GM21367 (cell line): ENCODE data around the gene CPAMD8.
"Not testable (repeated sequence)": the region's sequence is repeated elsewhere in the genome, so short reads cannot be mapped to it uniquely, and the experiment has no call there.

ENCODE experiments used
- ATAC-seq: cut with Tn5 transposase; IDR thresholded peaks from one replicate; pipeline ENCODE4 v1.9.1; 2021; ENCODE audit not compliant: unreplicated experiment

Gene CPAMD8

DNA sequence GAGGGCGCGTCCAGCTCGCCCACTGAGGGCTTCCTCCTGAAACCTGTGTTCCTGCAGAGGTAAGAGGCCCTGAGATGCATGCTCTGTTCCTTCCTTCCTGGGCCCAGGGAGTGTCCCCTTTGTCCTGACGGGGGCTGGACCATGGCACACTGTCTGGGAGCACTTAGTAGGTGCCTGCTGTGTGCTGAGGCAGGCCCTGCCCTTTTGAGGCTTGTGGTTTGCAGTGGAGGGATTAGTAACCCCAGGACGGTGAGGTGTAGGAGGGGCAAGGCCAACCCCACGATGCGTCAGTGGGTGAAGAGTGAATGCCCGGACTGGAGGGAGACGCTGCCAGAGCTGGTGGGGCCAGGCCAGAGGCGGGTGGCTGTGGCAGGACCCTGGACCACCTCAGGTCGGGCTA, 149.0 kb downstream of the CPAMD8 start:
- no peak for ATAC-seq

DNA sequence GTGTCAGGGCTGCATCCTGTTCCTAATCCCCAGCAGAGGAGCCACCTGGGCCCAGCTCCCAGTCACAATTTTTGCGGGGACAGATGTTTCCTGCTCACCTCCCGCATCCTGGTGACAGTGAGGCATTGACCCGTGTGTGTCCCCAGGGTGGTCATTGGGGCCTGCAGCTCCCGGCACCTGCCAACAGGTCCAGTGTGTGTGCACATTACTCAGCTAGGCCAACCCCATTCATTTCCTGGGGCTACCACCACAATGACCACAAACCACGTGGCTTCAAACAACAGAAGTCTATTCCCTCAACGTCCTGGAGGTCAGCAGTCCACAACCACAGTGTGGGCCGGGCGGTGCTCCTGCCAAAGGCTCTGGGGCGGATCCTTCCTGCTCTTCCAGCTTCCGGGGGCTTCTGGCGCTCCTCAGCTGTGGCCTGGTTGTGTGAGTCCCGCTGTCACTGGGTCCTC, 149.7 kb downstream of the CPAMD8 start:
- ATAC-seq, result no peak

DNA sequence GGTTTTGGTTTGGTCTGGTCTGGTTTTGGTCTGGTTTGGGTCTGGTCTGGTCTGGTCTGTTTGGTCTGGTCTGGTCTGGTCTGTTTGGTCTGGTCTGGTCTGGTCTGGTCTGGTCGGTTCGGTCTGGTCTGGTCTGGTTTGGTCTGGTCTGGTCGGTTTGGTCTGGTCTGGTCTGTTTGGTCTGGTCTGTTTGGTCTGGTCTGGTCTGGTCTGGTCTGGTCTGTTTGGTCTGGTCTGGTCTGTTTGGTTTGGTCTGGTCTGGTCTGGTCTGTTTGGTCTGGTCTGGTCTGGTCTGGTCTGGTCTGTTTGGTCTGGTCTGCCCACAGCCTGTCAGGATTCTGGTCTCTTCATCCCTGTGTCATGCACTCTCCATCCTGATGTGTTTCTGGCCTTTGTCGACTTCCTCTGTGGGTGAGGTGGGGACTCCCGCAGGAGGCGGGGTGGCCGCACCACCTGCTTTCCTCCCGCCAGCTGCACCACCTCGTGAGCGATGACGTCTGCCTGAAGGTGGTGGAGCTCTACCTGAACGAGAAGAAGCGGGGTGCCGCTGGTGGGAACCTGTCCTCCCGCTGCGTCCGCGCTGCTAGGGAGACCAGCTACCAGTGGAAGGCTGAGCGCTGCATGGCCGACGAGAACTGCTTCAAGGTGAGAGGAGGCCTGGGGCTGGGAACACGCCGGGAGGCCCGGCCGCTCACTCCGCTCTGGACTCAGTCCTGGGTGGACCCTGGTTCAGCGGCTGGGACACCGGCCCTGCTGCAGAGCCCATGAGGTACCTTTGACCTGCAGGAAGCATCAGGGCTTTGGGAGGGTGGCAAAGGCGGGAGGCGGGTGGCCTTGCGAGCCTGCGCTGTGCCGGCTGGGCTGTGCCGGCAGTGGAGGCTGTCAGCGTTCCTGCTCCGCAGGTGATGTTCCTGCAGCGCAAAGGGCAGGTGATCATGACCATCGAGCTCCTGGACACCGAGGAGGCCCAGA, 150.7 kb downstream of the CPAMD8 start:
- ATAC-seq, result no peak

DNA sequence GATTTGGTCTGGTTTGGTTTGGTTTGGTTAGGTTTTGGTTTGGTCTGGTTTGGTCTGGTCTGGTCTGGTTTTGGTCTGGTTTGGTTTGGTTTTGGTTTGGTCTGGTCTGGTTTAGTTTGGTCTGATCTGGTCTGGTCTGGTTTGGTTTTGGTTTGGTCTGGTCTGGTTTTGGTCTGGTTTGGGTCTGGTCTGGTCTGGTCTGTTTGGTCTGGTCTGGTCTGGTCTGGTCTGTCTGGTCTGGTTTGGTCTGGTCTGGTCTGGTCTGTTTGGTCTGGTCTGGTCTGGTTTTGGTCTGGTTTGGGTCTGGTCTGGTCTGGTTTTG, 151.7 kb downstream of the CPAMD8 start:
- ATAC-seq, result not testable (repeated sequence)

DNA sequence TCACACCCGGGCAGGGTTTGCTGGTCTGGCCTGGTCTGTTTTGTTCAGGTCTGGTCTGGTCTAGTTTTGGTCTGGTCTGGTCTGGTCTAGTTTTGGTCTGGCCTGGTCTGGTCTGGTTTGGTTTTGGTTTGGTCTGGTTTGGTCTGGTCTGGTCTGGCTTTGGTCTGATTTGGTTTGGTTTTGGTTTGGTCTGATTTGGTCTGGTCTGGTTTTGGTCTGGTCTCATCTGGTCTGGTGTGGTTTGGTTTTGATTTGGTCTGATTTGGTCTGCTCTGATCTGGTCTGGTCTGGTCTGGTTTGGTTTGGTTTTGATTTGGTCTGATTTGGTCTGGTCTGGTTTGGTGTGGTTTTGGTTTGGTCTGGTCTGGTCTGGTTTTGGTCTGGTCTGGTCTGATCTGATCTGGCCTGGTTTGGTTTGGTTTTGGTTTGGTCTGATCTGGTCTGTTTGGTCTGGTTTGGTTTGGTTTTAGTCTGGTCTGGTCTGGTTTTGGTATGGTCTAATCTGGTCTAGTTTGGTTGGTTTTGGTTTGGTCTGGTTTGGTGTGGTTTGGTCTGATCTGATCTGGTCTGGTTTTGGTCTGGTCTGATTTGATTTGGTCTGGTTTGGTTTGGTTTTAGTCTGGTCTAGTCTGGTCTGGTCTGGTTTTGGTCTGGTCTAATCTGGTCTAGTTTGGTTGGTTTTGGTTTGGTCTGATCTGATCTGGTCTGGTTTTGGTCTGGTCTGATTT, 152.2 kb downstream of the CPAMD8 start:
- no peak for ATAC-seq

DNA sequence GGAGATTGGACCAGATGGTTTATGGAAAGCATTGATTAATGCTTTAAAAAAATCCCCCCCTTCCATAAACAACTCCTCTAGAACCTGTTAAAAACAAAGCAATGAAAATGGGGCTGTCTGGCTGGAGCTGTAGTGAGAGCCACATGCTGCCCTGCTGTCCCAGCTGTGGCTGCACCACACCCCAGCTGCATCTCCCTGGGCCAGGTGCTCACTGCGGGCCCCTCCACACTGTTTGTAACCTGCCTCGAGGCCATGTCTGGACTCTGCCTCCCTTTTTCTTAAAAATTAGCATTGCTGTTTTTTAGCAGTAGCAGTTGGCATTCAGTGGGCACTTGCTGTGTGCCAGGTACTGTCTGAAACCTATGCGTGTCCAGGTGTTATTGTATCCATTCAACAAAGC, 153.0 kb downstream of the CPAMD8 start:
- no peak for ATAC-seq

DNA sequence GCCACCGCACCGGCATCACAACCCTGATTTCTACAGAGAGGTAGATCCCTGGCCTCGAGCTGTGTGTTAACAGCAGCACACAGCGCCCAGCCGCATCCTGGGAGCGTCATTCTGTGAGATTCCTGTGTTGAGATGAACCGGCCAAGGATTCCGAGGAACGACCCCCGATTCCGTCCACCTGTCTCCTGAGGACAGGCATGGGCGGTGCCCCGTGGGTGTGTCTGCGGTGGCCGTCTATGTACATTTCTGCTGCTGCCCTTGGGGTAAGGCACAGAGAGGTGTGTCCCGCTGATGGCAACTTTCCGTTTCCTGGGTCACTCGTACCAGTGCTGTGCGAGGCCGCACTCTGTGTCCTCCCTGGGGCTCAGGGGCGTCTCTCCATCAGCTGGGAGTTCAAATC, 153.9 kb downstream of the CPAMD8 start:
- no peak for ATAC-seq

DNA sequence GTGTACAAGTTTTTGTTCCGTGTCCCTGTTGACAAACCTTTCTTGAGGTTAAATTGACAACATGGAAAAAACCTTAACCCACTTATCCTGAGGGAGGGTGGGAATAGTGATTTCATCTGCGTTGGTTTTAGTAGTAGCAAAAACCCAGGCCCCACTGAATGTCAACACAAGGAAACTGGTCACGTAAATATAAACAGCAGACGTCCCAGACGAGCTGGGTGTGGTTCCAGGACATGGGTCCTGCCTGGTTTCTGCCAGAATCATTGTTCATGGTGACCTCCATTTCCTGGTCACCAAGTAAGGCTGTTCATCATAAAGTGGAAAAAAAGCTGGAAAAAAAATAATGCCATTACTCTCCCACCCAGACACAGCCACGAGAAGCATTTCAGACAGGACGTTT, 154.7 kb downstream of the CPAMD8 start:
- no peak for ATAC-seq

DNA sequence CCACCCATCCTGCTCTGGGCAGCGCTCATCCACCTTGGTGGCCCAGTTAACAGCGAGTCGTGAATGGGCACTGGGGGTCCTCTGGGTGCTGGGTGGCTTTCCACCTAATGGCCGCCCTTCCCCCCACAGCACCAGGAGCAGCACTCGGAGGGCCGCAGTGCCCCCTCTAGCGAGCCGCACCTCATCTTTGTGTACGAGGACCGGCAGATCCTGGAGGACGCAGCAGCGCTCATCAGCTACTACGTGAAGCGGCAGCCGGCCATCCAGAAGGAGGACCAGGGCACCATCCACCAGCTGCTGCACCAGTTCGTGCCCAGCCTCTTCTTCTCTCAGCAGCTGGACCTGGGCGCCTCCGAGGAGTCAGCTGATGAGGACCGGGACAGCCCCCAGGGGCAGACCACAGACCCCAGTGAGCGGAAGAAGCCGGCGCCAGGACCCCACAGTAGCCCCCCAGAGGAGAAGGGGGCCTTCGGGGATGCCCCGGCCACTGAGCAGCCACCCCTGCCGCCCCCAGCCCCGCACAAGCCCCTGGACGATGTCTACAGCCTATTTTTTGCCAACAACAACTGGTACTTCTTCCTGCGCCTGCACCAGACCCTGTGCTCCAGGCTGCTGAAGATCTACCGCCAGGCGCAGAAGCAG, 157.2 kb downstream of the CPAMD8 start:
- ATAC-seq, result no peak

DNA sequence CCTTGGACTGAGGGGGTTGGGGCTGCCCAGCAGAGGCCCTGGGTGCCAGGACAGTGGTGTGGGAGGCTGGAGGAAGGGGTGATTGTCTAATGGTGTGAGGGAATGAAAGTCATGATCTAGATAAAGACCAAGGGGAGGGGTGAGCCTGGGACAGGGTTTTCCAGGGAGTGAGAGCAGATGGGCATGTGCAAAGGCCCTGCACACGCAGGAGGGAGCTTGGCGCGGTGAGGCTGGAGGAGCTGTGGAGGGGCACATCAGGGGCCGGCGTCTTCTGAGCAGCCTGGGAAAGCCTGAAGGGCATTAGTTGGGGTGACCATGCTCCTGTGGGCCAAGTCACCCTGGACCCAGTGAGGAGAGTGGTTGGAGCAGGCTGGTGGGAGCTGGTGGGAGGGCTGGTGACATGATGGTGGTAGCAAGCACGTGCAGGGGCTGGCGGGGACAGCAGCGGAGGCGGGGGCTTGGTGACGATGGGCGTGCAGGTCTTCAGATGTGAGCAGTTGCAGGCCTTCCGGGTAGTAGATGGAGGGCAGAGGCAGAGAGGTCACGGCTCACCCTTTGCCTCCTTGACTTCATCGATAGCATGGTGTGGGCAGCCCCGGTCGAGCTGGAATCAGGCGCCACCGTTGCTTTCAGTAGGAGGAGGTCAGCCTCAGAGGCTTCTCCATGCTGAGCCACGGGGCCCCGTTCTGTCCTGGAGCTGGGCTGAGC, 158.0 kb downstream of the CPAMD8 start:
- no peak for ATAC-seq

DNA sequence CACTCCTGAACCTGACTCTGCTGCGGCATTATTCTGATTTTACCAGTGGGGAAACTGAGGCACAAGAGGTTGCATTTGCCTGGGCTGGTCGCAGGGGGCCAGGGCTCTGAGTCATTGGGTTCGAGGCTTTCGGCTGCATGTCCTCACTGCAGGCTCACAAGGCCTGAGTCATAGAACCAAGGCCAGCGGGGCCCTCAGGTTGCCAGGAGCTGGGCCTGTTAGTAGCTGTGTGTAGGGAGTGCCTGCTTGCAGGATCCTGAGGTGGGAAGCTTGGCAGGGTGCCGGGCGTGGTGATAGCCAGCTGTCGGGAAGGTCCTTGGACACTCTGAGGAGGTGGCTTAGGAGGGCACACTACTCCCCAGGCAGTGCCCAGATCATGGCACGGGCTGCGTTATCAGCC, 159.4 kb downstream of the CPAMD8 start:
- no peak for ATAC-seq

DNA sequence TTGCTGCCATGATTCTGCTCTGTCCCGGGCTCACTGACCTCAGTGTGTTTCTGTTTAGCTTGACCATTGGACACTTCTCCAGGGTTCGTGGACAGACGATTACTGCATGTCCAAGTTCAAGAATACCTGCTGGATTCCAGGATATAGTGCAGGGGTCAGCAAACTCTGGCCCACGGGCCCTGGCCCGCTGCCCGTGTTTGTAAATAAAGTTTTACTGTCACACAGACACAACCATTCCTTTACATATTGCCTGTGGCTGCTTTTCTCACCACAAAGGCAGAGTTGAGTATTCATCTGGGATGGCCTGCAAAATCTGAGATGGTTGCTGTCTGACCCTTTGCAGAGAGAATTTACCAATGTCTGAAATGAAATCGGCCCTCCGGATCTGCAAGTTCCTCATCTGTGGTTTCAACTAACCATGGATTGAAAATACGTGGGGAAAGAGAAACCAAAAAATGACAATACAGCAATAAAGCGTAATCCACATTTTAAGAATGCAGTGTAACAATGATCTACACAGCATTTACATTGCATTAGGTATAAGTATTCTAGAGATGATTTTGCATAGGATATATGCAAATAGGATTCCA, 163.7 kb downstream of the CPAMD8 start:
- no peak for ATAC-seq

DNA sequence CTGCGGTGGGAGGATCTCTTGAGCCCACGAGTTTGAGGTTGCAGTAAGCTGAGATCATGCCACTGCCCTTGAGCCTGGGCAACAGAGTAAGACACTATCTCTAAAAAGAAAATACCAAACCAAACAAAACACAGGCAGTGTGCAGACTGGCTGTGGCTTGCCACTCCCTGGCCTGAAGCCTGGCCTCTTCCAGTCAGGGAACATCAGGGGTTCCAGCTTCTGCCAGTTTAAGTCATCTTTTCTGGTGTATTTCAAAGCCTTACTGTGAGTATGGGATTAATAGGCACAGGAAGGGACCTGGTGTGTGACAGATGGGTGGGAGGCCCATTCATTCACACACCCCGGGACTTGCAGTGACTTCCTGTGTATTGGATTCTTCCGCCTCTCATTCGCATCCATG, 164.8 kb downstream of the CPAMD8 start:
- ATAC-seq, result no peak

DNA sequence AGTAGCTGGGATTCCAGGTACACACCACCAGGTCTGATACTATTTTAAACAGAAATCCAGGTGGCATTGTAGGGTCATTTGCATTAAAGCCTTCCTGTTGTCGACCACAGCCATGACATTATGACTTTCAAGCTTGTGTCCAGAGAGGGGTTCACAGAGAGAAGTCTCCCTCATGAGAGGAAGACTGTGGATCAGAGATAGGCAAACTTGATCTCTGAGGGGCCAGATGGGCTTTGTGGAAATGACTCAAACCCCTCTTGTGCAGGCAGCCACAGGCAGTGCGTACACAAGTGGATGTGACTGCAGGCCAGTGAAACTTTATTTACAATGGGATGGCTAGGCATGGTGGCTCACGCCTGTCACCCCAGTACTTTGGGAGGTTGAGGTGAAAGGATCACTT, 165.6 kb downstream of the CPAMD8 start:
- no peak for ATAC-seq

DNA sequence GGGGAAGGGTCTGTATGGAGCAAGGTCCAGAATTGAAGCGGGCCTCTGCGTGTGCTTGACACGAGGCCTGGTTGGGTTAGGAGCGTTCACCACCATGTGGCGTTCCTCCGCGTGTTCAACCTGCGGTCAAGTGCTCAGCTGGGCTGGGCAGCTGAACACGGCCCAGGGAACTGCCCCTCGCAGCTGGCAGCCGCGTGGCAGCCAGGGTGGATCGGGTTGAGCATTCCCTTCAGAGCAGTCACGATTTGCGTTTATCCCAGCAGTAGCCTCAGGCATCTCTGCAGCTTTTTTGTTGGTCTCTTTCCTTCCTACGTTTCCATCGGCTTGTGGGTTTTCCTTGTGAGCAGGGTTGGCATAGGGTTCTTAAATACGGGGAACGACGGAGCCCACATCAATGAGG, 166.5 kb downstream of the CPAMD8 start:
- no peak for ATAC-seq

DNA sequence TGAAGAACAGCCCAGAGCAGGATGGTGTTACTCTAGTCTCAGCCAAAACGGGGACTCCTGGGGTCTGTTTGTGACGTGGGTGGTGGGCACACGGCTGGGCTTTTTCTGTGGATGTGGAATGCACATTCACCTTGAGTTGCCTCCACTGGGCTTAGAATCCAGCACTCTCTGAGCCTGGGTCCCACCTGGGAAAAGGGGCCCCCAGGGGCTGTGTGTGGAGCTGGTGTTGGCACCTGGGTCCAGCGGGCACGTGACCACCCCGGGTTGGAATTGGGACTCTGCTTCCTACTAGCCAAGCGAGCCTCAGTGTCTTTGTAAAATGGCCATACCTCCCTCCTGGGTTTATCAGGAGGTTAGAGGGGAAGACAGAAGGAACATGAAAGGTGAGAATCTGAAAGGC, 167.0 kb downstream of the CPAMD8 start:
- ATAC-seq, result no peak

DNA sequence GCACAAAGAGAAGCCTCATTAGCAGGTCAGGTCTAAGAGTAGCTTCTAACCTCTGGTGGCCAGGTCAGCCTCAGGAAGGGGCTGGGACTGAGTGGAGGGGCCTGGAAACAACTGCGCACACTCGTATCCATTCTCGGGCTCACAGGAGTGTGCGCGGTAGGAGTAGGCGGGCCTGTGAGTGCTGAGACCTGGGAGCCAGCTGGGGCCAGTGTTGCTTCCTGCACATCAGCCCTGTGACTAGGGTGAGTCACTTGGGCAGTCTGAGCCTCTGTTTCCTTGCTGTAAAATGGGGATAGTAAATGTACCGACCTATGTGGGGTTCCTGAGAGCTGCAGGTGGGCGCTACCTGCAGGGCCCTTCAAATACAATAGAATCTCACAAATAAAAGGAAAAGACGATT, 170.5 kb downstream of the CPAMD8 start:
- no peak for ATAC-seq

DNA sequence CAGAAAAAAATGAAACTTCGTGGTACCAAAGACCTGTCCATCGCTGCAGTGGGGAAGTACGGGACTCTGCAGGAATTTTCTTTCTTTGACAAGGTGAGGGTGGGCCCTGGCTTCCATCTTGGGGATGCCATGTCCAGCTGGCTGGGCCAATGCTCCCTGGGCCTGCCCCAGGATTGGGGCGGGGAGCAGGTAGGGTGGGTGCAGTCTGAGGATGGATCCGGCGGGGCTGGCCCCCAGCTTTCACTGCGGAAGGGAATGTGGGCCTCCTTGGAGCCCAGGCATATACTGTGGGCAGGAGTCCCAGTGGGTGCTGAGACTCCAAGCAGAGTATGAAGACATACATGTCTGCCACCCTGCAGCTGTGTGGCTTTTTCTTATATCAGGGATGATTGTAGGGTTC, 173.5 kb downstream of the CPAMD8 start:
- no peak for ATAC-seq

DNA sequence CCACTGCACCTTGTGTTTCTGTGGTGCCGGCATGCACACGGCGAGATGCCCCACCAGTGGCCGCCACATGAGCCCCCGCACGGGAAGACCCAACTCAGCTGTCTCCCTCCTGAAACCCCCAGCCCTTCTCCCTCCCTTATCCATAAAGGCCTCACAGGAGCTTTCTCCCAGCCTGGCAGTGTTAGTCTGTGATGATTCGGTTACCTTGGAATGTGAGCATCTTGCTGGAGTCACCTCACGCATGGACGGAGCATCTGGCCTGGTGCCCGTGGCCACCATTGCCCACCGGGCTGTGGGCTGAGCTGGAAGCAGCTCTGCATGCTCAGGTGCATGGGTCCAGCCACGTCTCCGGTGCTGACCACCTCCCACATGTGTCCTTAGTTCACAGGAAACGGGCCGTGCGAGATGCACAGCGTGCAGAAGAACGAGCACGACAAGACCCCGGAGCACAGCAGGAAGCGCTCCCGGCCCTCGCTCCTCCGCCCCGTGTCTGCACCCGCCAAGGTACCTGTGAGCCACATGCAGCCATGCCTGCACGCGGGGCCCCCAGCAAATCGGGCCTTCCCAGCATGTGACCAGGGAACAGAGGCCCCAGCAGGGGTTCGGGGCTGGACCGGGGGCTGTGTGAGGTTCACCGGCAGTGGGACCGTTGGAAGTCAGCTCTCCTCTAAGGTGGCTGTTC, 175.4 kb downstream of the CPAMD8 start:
- no peak for ATAC-seq

DNA sequence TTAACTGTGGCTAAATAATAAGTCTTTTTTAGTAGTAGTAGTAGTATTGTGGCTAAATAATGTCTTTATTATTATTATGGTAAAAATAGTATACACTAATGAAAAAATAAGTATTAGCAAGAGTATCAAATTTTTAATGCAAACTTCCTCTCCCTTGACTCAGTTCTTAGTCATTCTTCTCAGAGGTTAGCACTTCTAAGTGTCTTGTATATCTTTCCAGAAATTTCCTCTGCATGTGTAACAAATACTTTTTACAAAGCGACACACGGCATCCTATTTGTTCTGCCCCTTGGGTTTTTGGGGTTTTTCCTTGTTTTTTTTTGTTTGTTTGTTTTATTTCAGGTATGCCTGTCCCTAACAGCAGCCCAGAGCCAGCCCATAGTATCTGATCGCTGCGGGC, 176.5 kb downstream of the CPAMD8 start:
- no peak for ATAC-seq
